GM12892 (cell line): Measurements from ENCODE around the gene NAGA.

Experiments
- POLR2A ChIP-seq: IDR thresholded peaks from 2 replicates; pipeline ENCODE4 v1.6.1; 2011; ENCODE audit warnings: low read depth, low read length, control low read depth
- POLR2AphosphoS5 ChIP-seq: IDR thresholded peaks from 2 replicates; pipeline ENCODE4 v1.6.1; 2011; ENCODE audit warnings: low read depth, low read length, control low read depth
- TAF1 ChIP-seq: IDR thresholded peaks from 2 replicates; pipeline ENCODE4 v1.6.1; 2011; ENCODE audit warnings: low read depth, mild to moderate bottlenecking, control low read depth, low read length, borderline replicate concordance

GRCh38 chr22:42039271-42039670, 31.3 kb downstream of the NAGA start:
- no peak for TF ChIP-seq POLR2A
- no peak for TF ChIP-seq TAF1
- TF ChIP-seq POLR2AphosphoS5, result no peak
